ENCODE data around the gene KLHL26.

DNA sequence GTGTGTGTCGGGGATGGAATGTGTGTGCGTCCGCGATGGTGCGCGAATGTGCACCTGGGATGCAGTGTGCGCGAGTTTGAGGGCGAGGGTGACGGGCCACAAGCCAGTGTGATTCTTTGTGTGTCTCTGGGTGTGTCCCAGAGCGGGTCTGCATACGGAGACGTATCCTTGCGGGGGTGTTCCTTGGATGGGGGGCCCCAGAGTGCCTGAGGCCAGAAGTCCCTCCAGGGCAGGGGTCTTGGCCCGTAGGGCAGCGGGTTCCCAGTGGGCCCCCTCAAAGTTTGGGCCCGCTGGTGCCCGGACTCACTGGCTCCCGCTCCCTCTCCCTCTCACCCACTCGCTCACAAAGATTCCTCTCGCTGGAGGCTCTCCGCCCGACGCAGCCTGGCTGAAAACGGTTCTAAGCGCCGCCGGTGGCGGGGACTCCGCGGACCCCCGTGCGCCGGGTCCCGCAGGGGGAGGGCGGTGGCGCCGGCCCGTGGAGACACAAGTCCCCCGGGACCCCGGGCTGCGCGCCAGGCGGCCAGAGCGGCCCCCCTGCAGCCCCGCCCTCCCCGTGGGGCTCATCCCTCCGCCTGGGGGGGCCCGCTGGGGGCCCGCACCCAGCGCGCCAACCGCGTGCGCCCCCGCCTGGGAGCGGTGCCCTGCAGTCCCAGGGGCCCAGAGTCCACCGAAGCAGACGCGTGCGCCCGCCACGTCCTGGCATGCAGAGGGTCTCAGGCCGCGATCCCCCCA, 31.1 kb upstream of the KLHL26 start:
- TF ChIP-seq, protein P1, sequence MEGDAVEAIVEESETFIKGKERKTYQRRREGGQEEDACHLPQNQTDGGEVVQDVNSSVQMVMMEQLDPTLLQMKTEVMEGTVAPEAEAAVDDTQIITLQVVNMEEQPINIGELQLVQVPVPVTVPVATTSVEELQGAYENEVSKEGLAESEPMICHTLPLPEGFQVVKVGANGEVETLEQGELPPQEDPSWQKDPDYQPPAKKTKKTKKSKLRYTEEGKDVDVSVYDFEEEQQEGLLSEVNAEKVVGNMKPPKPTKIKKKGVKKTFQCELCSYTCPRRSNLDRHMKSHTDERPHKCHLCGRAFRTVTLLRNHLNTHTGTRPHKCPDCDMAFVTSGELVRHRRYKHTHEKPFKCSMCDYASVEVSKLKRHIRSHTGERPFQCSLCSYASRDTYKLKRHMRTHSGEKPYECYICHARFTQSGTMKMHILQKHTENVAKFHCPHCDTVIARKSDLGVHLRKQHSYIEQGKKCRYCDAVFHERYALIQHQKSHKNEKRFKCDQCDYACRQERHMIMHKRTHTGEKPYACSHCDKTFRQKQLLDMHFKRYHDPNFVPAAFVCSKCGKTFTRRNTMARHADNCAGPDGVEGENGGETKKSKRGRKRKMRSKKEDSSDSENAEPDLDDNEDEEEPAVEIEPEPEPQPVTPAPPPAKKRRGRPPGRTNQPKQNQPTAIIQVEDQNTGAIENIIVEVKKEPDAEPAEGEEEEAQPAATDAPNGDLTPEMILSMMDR (IDR thresholded peaks at IDR 0.05): no peak
- TF ChIP-seq POLR2AphosphoS5 (IDR thresholded peaks at IDR 0.05): no peak

Data from transverse colon (tissue), 4 donors.